WERI-Rb-1 (cell line): ENCODE data around the gene FAM184B.

Source experiments
- DNase-seq: peaks from one replicate; pipeline ENCODE4 v3.0.0-alpha.2; 2020
- H3K27ac ChIP-seq: fragments of 250-450 bp; sonication (Bioruptor Pico); 2 replicates; pipeline ENCODE4 v1.5.1; 2020; ENCODE audit warnings: mild to moderate bottlenecking, moderate library complexity
- H3K27me3 ChIP-seq: fragments of 250-450 bp; sonication (Bioruptor Pico); 2 replicates; pipeline ENCODE4 v1.5.1; 2021; ENCODE audit warnings: mild to moderate bottlenecking, low read depth, moderate library complexity; ENCODE audit not compliant: insufficient read depth, severe bottlenecking
- H3K36me3 ChIP-seq: fragments of 250-450 bp; sonication (Bioruptor Pico); 2 replicates; pipeline ENCODE4 v1.5.1; 2020; ENCODE audit warnings: mild to moderate bottlenecking, moderate library complexity
- H3K4me3 ChIP-seq: 2 replicates; pipeline ENCODE4 v1.5.1; 2011; ENCODE audit warnings: low read depth, mild to moderate bottlenecking, control low read depth, low read length
- H3K9me3 ChIP-seq: fragments of 250-450 bp; sonication (Bioruptor Pico); 2 replicates; pipeline ENCODE4 v1.5.1; 2021; ENCODE audit warnings: mild to moderate bottlenecking, moderate library complexity; ENCODE audit not compliant: severe bottlenecking
- TF ChIP-seq, protein P1 (sequence below): IDR thresholded peaks from 2 replicates; pipeline ENCODE4 v1.5.1; 2011; ENCODE audit warnings: low read depth, mild to moderate bottlenecking, control low read depth, inconsistent platforms, low read length

The FAM184B gene

DNA sequence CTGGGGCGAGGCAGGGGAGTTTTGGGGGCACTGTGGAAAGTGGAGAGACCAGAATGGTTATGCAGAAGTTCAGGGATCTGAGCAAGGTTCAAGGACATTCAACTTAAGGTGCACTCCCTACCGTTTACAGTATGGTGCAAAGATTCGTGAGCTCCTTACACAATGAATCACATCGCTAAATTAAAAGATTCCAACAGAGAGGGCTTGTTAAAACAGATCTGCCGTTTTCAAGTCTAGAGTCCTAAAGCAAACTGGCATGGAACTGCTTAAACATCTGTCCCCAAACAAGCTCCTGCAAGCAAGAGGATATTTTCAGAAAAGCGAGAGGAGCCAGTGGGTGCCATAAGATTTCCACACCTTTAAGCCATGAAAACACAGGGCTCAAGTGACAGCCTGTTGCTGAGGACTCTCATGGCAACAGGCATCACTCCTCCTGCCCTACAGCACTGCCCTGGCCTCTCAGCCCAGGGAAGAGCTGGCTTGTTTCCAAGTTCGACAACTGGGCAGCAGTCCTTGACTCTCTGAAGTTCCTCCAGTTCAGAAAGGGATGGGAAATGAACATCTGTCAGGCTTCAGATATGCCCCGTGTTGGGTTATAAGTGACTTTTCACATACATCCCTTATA, 10.0 kb downstream of the FAM184B start:
- Histone ChIP-seq H3K27ac (no peak overlapping the region), H3K4me3 (no peak overlapping the region), H3K27me3 (no peaks in the 10 kb centered on the region), H3K36me3 (no peaks in the 10 kb centered on the region), H3K9me3 (peaks cover 6% of the 10 kb centered on the region)
- TF ChIP-seq, protein P1, sequence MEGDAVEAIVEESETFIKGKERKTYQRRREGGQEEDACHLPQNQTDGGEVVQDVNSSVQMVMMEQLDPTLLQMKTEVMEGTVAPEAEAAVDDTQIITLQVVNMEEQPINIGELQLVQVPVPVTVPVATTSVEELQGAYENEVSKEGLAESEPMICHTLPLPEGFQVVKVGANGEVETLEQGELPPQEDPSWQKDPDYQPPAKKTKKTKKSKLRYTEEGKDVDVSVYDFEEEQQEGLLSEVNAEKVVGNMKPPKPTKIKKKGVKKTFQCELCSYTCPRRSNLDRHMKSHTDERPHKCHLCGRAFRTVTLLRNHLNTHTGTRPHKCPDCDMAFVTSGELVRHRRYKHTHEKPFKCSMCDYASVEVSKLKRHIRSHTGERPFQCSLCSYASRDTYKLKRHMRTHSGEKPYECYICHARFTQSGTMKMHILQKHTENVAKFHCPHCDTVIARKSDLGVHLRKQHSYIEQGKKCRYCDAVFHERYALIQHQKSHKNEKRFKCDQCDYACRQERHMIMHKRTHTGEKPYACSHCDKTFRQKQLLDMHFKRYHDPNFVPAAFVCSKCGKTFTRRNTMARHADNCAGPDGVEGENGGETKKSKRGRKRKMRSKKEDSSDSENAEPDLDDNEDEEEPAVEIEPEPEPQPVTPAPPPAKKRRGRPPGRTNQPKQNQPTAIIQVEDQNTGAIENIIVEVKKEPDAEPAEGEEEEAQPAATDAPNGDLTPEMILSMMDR, result no peak
- DNase-seq, result no peak

DNA sequence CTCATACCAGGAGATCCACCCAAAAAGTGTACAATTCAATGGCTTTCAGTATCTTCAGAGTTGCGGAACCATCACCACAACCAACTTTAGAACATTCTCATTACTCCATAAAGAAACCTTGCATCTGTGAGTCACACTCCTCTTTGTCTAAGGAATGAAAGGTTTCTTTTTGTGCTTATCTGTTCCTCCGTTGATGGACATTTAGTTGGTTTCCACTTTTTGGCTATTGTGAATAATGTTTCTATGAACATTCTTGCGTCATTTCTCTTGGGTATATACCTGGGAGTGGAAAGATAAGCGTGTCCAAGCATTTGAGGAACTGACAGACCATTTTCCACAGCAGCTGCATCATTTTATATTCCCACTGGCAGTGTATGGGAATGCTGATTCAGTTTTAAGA, 10.6 kb downstream of the FAM184B start:
- H3K27me3 ChIP-seq, result no peaks in the 10 kb centered on the region
- H3K4me3 ChIP-seq, result no peak overlapping the region
- no peak overlapping the region for H3K27ac ChIP-seq
- H3K36me3 ChIP-seq, result no peaks in the 10 kb centered on the region
- no peak for DNase-seq
- peaks cover 11% of the 10 kb centered on the region for H3K9me3 ChIP-seq
- TF ChIP-seq, protein P1, result no peak

- Histone ChIP-seq H3K9me3 (peaks cover 12% of the 10 kb centered on the region), H3K27ac (no peak overlapping the region), H3K4me3 (no peak overlapping the region), H3K27me3 (no peaks in the 10 kb centered on the region), H3K36me3 (no peaks in the 10 kb centered on the region)
- TF ChIP-seq, protein P1, result no peak
- no peak for DNase-seq
These were observed 11.8 kb downstream of the FAM184B start for GRCh38 chr4:17769406-17770174.

GRCh38 chr4:17766826-17767458, 14.5 kb downstream of the FAM184B start:
- DNase-seq, result no peak
- TF ChIP-seq, protein P1, result no peak

GRCh38 chr4:17765514-17766286, 15.7 kb downstream of the FAM184B start:
- TF ChIP-seq, protein P1, result no peak
- DNase-seq, result no peak
- no peaks in the 10 kb centered on the region for H3K36me3 ChIP-seq
- H3K9me3 ChIP-seq, result peaks cover 12% of the 10 kb centered on the region
- H3K27ac ChIP-seq, result no peak overlapping the region
- H3K27me3 ChIP-seq, result no peaks in the 10 kb centered on the region
- no peak overlapping the region for H3K4me3 ChIP-seq

More at GRCh38 chr4:17766826-17767458, 14.5 kb downstream of the FAM184B start:
- peaks cover 12% of the 10 kb centered on the region for H3K9me3 ChIP-seq
- H3K36me3 ChIP-seq, result no peaks in the 10 kb centered on the region
- H3K27ac ChIP-seq, result no peak overlapping the region
- no peaks in the 10 kb centered on the region for H3K27me3 ChIP-seq
- no peak overlapping the region for H3K4me3 ChIP-seq
